ENCODE measurements around the gene PFKFB4.

PFKFB4 gene

DNA sequence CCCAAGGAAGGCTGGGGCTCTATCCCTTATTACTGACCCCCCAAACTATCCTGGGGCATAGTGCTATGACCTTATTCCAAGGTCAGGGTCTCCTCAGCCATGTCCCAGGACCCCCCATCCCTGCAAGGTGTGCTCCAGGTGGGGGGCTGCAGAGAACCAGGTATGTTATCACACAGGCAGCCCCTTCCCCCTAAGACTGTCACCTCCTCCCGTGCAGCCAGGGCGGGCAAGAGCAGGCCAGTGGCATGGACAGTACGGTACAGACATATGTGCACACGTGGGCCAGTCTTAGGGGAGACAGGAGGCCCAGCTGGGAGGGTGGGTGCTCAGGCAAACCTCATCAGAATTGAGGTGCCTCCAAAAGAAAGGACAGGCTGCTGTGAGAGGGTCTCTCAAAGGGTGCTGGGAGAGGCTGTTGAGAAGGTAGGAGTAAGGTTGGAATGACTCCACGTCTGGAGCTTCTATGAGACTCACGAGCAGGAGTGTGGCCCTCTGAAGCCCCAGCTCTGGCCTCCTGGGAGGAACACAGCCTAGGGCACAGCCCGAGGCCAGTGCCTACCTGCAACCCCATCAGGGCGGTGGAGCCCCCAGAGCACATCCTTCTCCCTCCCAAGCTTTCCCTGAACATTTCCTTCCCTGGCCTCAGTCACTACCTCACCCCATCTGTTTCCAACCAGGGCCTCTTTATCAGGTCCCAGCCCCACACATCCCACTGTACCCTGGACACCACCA lies 40.2 kb upstream of the PFKFB4 start:
- H3K9me3 ChIP-seq (replicated peaks in 1 of 11) = no peaks in the 10 kb centered on the region
- H3K27me3 ChIP-seq = peaks cover 40 to 54% (median 50%) of the 10 kb centered on the region in 11 experiments
- no peak overlapping the region for H3K4me3 ChIP-seq
- H3K4me1 ChIP-seq = peaks cover 28 to 52% (median 36%) of the 10 kb centered on the region in 10 experiments
- TF ChIP-seq Cebpa-rat (IDR thresholded peaks at IDR 0.05) = no peak
- H3K36me3 ChIP-seq = peaks cover 44 to 55% (median 48%) of the 10 kb centered on the region in 11 experiments
- H4K20me1 ChIP-seq = peaks cover 25 to 83% (median 71%) of the 10 kb centered on the region in 11 experiments; a peak in 21 of 22 replicates
- no peak overlapping the region for H3K27ac ChIP-seq
- no peak overlapping the region for H3K9ac ChIP-seq
- H3K4me2 ChIP-seq = no peak overlapping the region

DNA sequence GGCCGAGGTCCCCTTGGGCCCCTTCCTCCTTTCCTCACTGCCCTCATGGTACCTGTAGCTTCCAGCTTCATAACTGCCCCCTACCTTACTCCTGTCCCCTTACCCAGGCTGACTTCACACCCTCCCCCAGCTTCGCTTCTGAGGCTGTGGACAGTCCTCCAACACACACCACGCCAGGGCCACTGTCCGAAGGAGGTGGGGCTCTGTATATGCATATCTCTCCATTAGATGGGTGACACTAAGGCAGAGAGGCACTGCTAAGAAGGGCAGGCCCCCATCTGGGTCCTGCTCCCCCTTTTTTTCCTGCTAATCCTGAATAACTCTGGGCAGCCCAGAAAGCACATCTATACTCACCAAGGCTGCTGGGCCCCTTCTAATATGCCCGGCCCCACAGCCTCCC lies 39.6 kb upstream of the PFKFB4 start:
- H3K36me3 ChIP-seq = peaks cover 37 to 48% (median 41%) of the 10 kb centered on the region in 11 experiments
- H3K27me3 ChIP-seq = peaks cover 40 to 61% (median 55%) of the 10 kb centered on the region in 11 experiments
- H3K27ac ChIP-seq = no peak overlapping the region
- no peaks in the 10 kb centered on the region for H3K9me3 ChIP-seq (replicated peaks in 1 of 11)
- H3K4me1 ChIP-seq = peaks cover 28 to 50% (median 36%) of the 10 kb centered on the region in 10 experiments
- no peak overlapping the region for H3K4me3 ChIP-seq
- no peak overlapping the region for H3K9ac ChIP-seq
- no peak for TF ChIP-seq Cebpa-rat (IDR thresholded peaks at IDR 0.05)
- H4K20me1 ChIP-seq = peaks cover 20 to 76% (median 64%) of the 10 kb centered on the region in 11 experiments; a peak in 21 of 22 replicates
- no peak overlapping the region; a peak in 1 of 22 replicates for H3K4me2 ChIP-seq

DNA sequence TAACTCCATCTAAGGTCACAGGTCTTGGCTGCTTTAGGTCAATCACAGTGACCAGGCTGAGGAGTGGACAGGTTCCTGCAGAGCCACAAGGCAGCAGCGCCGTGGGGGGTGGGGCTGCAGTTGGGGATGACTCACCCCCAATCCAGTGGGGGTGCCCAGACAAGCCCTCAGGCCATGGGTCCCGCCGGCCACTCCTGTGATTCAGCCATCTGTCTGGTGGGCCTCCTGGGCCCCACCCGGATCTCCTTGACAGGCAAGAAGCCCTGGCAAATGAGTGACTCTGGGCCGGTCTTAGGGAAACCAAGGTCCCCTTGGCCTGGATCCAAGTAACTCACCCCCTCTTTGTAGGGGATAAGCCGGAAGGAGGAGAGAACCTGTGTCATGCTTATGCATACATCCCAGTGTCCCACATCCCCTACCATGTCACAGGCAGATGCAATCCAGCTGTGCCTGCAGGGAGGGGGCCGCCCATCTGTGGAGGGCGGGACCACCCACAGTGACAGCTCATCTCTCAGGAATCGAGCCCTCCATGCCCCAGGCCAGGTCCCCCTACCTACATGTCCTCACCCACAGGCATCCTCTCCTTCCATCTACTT lies 39.0 kb upstream of the PFKFB4 start:
- H3K4me1 ChIP-seq = peaks cover 28 to 45% (median 36%) of the 10 kb centered on the region in 10 experiments
- no peak for TF ChIP-seq Cebpa-rat (IDR thresholded peaks at IDR 0.05)
- H4K20me1 ChIP-seq = peaks cover 20 to 70% (median 59%) of the 10 kb centered on the region in 11 experiments; a peak in 21 of 22 replicates
- peak overlapping the region in 5 of 11 experiments; percentile 28 to 52 (median 38); a peak in 5 of 22 replicates for H3K4me2 ChIP-seq
- no peak overlapping the region for H3K27ac ChIP-seq
- no peaks in the 10 kb centered on the region for H3K9me3 ChIP-seq (replicated peaks in 1 of 11)
- H3K4me3 ChIP-seq = no peak overlapping the region
- no peak overlapping the region for H3K9ac ChIP-seq
- H3K36me3 ChIP-seq = peaks cover 31 to 43% (median 35%) of the 10 kb centered on the region in 11 experiments
- H3K27me3 ChIP-seq = peaks cover 40 to 62% (median 57%) of the 10 kb centered on the region in 11 experiments

DNA sequence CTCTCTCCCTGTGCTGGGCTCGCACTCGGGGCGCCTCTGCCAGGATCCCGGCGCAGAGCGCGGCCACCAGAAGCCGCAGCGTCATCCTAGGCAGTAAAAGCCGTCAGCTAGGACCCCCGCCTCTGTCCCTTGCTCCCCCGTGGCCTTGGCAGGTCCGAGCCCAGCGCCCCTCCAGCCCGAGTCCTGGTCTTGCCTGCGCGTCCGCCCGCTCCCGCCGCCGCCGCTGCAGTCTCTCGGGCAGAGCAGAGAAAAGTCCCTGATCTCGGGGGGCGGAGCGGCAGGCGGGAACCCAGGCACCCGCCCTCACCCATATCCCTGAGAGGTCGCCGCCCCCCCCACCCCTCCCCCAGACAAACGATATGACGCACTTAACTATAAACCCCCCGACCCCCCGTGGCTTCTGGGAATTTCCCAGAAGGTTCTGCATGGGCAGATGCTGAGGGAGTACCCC lies 38.5 kb upstream of the PFKFB4 start, which contains the start of gene COL7A1:
Gene COL7A1, minus strand, starts transcription at position 255 of the 451 bp plus-strand sequence. Its CDS starts 170 bp downstream, at position 85.
- Histone ChIP-seq H3K36me3 (peaks cover 26 to 37% (median 30%) of the 10 kb centered on the region in 11 experiments), H3K27ac (no peak within 1 kb of the TSS), H3K9me3 (replicated peaks in 1 of 11) (no peaks in the 10 kb centered on the region), H3K9ac (peak within 1 kb of the TSS in 3 of 11 experiments; percentile 23 to 66 (median 36); a peak in 4 of 22 replicates), H3K4me3 (peak within 1 kb of the TSS in 4 of 10 experiments; percentile 9 to 35 (median 22); a peak in 4 of 20 replicates), H4K20me1 (peaks cover 19 to 65% (median 54%) of the 10 kb centered on the region in 11 experiments; a peak in 21 of 22 replicates), H3K27me3 (peaks cover 40 to 67% (median 57%) of the 10 kb centered on the region in 11 experiments), H3K4me2 (peak within 1 kb of the TSS in 10 of 11 experiments; percentile 37 to 82 (median 54); a peak in 18 of 22 replicates), H3K4me1 (peaks cover 28 to 40% (median 33%) of the 10 kb centered on the region in 10 experiments)
- no peak for TF ChIP-seq Cebpa-rat (IDR thresholded peaks at IDR 0.05)

DNA sequence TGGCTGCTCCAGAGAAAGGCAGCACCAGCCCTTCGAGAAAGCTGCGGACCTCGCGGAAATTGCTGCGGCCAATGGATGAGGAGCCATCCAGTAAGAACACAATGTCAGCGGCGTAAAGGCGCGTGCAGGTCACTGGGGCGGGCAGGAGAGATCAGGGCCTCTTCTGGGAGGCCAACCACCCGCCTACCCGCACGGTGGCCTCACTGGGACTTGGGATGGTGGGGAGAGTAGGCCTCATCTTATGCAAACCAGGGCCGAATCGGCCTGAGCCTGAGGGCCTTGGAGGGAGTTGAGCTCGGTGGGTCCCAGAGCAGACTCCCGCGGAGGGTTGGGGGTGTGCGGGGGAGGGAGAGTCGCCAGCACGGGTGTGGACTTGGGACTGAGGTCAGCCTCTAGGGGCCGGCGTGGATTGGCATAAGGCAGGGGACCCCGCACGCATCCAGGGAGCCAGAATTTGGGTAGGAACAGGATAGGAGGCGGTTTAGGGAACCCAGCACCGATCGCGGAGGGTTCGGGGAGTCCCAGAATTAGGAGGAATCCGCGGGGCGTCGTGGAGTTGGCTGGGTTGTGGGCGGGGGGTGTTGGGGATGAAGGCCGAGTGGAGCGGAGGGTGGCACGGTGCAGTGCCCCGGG lies 37.9 kb upstream of the PFKFB4 start:
- H4K20me1 ChIP-seq = peaks cover 14 to 60% (median 48%) of the 10 kb centered on the region in 11 experiments; a peak in 21 of 22 replicates
- H3K4me2 ChIP-seq = peak overlapping the region in 10 of 11 experiments; percentile 37 to 82 (median 54); a peak in 17 of 22 replicates
- TF ChIP-seq Cebpa-rat (IDR thresholded peaks at IDR 0.05) = no peak
- no peaks in the 10 kb centered on the region for H3K9me3 ChIP-seq (replicated peaks in 1 of 11)
- peak overlapping the region in 4 of 10 experiments; percentile 9 to 35 (median 22); a peak in 3 of 20 replicates for H3K4me3 ChIP-seq
- peaks cover 21 to 32% (median 24%) of the 10 kb centered on the region in 11 experiments for H3K36me3 ChIP-seq
- H3K27me3 ChIP-seq = peaks cover 40 to 72% (median 57%) of the 10 kb centered on the region in 11 experiments
- H3K9ac ChIP-seq = peak overlapping the region in 3 of 11 experiments; percentile 23 to 66 (median 36); a peak in 3 of 22 replicates
- H3K27ac ChIP-seq = no peak overlapping the region
- H3K4me1 ChIP-seq = peaks cover 22 to 34% (median 27%) of the 10 kb centered on the region in 10 experiments

DNA sequence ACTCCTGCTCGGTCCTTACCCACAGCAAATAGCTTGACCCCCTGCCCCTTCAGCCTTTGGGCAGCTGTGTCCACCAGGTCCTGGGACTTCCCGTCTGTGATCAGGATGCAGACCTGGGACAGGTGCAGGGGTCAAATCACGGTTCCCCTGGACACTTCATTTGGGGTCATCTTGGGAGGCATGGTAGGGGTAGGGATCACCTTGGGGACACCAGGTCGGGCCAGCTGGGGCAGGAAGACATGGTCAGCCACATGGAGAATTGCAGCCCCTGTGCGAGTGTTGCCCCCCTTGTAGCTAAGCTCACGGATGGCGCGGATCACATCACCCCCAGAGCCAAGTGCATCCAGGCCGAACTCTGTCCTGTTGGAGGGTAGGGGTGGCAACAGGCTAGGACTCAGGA lies 36.7 kb upstream of the PFKFB4 start:
- Histone ChIP-seq H3K4me2 (no peak overlapping the region), H3K9me3 (replicated peaks in 1 of 11) (no peaks in the 10 kb centered on the region), H3K27me3 (peaks cover 40 to 72% (median 57%) of the 10 kb centered on the region in 11 experiments), H3K36me3 (peaks cover 9 to 20% (median 13%) of the 10 kb centered on the region in 11 experiments; a peak in 20 of 22 replicates), H3K4me1 (peaks cover 10 to 22% (median 15%) of the 10 kb centered on the region in 10 experiments; a peak in 19 of 20 replicates), H3K27ac (no peak overlapping the region), H3K9ac (no peak overlapping the region), H3K4me3 (no peak overlapping the region), H4K20me1 (peaks cover 2 to 48% (median 36%) of the 10 kb centered on the region in 11 experiments; a peak in 21 of 22 replicates)
- no peak for TF ChIP-seq Cebpa-rat (IDR thresholded peaks at IDR 0.05)

DNA sequence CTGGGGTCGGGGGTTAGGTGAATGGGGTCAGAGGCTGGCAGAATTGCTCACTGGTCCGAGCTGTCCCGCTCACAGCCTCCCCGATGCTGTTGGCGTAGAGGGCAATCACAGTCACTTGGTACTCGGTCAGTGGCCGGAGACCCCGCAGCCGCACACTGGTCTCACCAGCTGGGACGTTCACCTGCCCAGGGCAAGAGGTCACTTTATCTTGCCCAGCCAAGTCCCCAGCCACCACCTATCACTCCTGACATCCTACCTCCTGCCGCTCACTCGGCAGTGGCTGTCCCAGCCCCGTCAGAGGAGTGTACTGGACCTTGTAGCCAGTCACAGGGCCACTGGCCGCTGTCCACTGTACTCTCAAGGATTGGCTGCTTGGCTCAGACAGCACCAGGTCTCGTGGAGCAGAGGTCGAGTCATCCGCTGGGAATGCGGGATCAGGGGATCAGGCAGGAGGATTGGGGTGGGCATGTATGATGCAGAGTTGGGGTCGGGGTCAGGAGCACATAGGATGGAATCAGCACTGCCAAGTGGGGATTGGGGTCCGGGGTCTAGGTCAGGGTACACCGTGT lies 36.0 kb upstream of the PFKFB4 start:
- no peak for TF ChIP-seq Cebpa-rat (IDR thresholded peaks at IDR 0.05)
- H3K4me1 ChIP-seq = peaks cover 4 to 19% (median 10%) of the 10 kb centered on the region in 10 experiments; a peak in 14 of 20 replicates

More for the DNA sequence above, 36.0 kb upstream of the PFKFB4 start:
- Histone ChIP-seq H3K9me3 (replicated peaks in 1 of 11) (no peaks in the 10 kb centered on the region), H3K27ac (no peak overlapping the region), H4K20me1 (peaks cover 0 to 40% (median 29%) of the 10 kb centered on the region in 11 experiments; a peak in 20 of 22 replicates), H3K9ac (no peak overlapping the region), H3K36me3 (peaks cover 1 to 12% (median 5%) of the 10 kb centered on the region in 11 experiments; a peak in 18 of 22 replicates), H3K4me3 (no peak overlapping the region), H3K4me2 (no peak overlapping the region), H3K27me3 (peaks cover 40 to 72% (median 57%) of the 10 kb centered on the region in 11 experiments)
